GM21825 (cell line): ENCODE data around the gene FOXE1.

Experiments used
- ATAC-seq: cut with Tn5 transposase; IDR thresholded peaks from one replicate; pipeline ENCODE4 v1.9.1; 2021; ENCODE audit warnings: mild to moderate bottlenecking, moderate library complexity; ENCODE audit not compliant: unreplicated experiment

Gene FOXE1

DNA sequence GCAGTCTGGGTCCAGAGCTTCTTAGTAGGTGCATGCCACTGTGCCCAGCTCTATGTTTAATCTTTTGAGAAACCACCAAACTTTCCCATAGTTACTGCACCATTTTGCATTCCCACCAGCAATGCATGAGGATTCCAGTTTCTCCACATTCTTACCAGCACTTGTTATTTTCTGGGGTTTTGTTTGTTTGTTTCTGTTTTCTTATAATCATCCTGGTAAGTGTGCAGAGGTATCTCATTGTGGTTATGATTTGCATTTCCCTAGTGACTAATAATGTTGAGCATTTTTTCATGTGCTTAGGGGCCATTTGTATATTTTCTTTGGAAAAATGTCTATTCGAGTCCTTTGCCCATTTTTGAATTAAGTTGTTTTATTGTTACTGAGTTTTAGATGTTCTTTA lies 11.4 kb downstream of the FOXE1 start:
- ATAC-seq, result no peak

GRCh38 chr9:97866300-97866699 lies 13.3 kb downstream of the FOXE1 start:
- ATAC-seq, result no peak

DNA sequence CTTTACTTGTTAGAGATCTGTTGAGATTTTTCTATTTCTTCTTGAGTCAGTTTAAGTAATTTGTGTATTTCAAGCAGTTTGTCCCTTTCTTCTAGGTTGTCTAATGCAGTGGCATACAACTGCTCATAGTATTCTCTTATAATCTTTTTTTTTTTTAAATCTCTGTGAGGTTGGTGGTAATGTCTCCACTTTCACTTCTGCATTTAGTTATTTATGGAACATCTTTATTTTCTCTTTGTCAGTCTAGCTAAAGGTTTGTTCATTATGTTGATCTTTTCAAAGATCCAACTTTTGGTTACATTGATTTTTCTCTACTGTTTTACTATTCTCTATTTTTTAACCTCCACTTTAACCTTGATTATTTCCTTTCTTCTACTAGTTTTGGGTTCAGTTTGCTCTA lies 13.8 kb downstream of the FOXE1 start:
- no peak for ATAC-seq

- no peak for ATAC-seq
Measured at GRCh38 chr9:97868859-97869258, 15.8 kb downstream of the FOXE1 start.

DNA sequence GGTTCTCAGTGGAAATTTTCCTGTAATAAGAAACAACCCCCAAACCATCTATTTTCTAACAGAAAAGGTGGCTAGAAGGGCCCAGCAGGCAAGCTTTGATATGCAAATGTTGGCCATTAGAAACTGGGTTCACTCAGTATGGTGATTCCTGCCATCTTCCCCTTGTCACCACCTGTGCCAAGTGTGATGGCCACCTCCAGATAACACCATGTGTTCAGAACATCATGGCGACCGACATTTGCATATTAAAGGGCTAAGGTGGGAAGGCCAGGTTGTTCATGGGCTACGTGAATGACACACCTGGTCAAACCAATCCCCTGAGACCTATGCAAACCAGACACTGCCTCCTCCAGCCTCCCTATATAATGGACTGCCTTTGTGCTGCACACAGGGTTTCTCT lies 20.4 kb downstream of the FOXE1 start:
- ATAC-seq, result no peak

GRCh38 chr9:97873882-97874281 lies 20.9 kb downstream of the FOXE1 start:
- ATAC-seq, result no peak

- ATAC-seq, result no peak
Measured at GRCh38 chr9:97874624-97875023, 21.6 kb downstream of the FOXE1 start.

- ATAC-seq, result no peak
Measured at GRCh38 chr9:97875111-97875510, 22.1 kb downstream of the FOXE1 start.

GRCh38 chr9:97876061-97876460 lies 23.0 kb downstream of the FOXE1 start:
- ATAC-seq, result no peak

DNA sequence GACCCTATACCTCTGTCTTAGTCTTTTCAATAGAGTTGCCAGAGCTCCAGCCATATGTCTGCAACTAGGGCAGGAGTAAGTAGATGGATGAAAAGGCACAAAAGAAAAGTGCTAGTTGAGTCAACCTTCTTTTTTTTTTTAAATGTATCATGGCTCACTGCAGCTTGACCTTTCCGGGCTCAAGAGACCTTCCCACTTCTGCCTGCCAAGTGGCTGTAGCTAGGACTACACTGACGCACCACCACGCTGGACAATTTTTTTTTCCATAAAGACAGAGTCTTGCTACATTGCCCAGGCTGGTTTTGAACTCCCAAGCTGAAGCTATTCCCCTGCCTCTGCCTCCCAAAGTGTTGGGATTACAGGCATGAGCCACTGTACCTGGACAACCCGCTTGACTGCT lies 27.3 kb downstream of the FOXE1 start:
- ATAC-seq, result no peak

DNA sequence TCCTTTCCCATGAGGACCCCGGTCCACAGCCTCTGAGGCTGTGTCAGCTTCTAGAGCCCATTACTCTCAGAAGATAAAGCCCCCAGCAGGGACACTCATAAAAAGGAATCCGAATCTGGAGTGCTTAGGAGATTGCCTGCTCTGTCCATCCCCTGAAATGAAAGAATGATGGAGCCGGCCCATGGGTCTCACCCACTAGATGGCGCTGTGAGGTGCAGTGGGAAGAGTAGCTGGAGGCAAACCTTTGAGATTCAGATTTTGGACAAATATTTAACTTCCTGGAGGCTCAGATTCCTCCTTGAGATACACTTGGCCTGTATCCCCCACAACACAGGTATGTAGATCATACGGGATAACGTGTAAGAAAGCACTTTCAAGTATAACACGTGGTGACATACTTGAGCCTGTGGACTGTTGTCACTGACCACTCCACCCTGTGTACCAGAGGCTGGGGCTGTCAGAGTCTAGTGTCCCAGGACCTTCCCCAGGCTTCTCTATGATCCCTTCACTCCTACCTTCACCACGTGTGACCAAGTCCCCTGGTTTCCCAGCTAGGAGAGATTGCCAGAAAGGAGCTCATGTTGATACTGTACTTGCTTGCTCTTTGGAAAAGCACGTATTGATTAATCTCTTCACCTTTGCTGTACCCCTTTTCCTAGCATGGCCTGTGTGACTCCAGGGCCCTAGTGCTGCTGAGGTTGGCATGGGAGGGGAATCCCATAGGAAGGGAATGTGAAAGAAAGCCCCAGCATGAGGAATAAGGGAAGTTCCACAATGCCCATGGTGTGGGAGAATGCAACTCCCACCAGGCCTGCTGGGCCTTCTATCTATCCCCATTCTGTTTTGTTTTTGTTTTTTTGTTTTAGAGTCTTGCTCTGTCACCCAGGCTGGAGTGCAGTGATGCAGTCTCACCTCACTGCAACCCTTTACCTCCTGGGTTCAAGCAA lies 37.2 kb downstream of the FOXE1 start:
- no peak for ATAC-seq

DNA sequence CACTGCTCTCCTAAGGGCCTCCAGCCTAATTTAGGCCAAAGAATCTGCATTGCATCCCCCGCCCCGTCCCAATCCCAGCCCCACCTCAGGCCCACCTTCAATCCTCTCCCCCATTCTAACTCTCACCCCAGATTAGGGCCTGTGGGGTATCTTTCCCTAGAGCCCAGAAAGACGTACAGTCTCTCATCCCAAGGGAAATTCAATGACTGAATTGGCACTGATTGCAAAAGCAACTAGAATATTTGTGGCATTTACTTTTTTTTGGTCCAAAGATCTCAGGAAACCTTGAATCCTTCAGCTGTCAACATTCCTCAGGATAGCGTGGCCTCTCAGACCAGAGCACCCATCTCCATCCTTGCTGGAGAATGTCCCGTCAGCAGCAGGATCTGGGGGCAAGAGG lies 38.7 kb downstream of the FOXE1 start:
- ATAC-seq, result no peak

DNA sequence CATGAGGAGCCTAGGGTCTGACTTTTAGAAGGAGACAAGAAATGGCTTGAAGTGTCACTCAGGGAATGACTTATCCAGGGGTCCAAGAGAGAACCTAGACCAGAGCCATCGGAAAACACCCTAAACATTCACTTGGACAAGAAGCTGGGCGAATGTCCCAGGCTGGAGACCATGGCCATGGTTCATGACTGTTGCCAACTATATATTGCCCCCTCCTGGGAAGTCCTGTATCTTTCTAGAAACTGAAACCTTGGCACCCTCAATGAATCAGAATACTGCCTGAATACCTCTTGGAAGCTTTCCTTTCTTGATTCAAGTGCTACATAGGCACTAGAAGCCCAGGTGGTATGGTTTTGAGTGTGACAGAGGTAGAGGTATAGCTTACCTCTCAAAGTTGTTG lies 39.4 kb downstream of the FOXE1 start:
- ATAC-seq, result no peak

- no peak for ATAC-seq
Measured at GRCh38 chr9:97895211-97895610, 42.2 kb downstream of the FOXE1 start.

DNA sequence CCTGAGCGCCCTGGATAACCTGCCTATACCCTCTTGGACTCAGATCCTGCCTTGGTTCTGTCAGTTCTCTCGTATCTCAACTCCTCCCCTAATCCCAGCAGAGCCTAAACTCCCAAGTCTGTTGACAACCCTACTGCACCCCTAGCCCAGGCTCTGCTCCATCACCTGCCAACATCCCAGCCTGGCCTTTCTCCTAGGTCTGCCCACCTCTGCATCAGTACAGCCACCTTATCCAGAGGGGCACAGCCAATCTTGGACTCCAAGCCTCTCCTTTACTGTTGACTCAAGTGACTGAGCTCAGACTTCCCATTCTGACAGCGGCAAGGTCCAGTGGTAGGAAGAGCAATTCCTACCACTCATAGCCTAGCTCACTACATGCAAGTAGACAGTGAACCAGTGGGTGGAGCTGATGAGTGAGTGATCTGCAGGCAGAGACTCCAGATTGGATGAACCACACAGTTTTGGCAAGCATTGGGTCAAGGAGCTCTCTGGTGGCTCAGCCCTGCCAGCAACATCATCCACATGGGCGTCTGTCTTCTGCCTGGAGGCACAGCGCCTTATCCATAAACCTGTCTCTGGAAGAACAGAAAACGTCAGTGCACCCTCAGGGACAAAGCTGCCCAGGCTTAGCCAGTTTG lies 42.8 kb downstream of the FOXE1 start:
- no peak for ATAC-seq

DNA sequence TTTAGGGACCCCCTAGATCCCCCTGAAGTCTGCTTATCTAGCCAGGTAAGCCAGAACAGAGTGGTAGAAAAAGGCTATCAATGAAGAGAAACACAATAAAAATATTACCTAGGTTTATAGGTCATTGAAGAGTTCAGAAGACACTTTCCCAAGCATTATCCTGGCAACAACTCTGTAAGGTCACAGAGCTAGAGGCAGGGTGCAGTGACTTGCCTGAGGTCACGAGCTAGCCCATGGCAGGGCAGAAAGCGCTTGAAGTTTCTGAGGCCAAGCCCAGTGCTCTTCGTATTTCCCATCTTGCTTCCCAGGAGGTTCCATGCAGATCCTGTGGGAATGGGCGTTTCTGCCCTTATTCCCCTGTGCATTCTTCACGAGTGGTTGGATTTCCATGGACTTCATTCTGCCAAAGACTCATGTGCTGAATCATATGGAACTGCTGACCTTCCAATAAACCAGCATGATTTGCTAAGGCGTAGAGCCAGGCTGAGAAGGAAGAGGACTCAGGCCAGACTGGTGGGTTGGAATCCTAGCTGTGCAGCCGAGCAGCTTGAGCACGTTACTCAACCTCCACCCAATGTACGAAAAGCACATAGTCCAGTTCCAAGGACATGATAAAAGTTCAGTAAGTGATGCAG lies 47.2 kb downstream of the FOXE1 start:
- ATAC-seq, result no peak

DNA sequence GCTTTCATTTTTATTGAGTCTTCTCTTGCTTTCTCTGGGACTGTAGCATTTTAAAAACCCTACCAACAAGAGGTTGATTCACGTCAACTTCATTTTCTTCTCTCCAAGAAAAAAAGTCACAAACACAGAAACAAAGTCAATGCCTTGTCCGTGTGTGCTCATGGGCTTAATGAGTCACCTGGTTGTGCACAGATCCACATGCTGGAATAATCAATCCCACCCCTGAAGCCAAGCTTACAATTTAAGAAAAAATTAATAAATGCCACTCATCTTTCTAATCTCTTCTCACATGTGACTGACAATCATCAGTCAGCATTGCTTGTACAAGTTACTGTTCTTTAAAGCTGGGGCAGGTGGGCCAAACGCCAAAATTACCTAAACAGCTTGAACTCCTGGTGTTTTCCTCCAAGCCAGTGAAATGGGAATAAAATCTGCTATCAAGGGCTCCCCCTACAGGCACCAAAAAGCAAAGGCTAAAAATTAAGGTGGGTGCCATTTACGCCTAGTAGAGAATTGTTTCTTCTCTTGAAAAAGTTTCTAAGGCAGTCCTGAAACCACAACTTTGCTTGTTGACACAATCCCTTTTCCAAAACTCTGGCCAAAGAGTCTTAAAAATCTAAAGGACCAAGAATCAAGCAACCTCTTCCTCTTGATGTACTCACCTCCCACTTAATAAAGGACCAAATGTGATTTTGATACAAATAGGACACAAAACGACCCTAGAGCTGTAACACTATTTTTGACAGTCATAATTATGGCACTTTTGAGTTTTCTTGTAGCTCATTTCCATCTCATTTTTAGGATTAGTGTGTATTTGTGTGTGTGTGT lies 47.9 kb downstream of the FOXE1 start:
- ATAC-seq, result no peak

DNA sequence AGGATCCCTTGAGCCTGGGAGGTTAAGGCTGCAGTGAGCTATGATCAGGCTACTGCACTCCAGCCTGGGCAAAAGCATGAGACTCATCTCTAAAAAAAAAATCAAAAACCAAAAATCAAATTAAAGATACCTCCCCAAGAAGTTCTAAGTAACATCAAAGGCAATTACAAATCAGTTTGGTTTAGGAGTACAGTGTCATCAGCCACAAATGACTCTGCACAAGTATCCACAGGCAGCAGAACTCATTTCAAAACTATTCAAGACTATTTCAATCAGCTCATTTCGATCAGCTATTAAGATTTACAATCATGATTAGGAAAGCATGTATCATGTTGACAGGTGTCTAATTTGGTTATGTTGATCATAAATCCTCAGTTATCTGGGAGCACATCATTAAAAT lies 50.2 kb downstream of the FOXE1 start:
- no peak for ATAC-seq

DNA sequence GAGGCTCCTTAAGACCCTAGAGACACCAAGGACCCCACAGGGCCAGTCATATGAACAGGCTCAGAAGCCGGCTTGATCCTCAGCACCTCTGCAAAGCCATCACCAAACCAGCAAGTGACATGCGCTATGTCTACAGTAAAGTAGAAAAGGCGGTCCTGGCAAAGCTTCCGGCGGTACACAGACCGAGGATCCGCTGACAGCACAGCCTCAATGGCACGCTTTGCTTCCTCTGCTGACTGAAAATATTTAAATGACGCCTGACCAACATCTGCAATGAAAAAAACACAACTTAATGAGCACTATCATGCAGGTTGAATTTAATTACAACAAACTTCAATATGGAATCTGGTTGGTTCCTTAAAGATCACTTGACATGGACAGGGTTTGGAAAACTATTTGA lies 51.7 kb downstream of the FOXE1 start:
- no peak for ATAC-seq

DNA sequence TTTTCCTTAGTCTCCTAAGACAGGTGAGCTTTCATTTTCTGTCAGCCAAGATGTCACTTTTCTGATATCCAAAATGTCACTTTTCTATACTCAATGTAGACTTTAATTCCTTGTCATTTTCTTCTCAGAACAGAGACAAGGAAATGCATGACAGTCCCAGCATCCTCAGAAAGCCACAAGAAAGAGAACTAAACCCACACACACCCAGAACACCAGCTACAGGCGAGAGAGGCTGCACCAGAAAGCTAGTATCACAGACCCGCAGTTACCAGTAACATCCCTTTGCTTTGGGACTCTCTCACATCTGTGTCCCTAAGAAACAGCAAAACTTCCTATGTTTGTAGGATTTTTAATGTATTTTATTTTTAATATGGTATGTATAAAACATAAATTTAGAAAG lies 52.2 kb downstream of the FOXE1 start:
- no peak for ATAC-seq
